HG03135 (cell line): ENCODE measurements around the gene SERGEF.

Experiments used
- ATAC-seq: cut with Tn5 transposase; IDR thresholded peaks from one replicate; pipeline ENCODE4 v1.9.1; 2021; ENCODE audit warnings: mild to moderate bottlenecking, moderate library complexity; ENCODE audit not compliant: unreplicated experiment

The SERGEF gene

DNA sequence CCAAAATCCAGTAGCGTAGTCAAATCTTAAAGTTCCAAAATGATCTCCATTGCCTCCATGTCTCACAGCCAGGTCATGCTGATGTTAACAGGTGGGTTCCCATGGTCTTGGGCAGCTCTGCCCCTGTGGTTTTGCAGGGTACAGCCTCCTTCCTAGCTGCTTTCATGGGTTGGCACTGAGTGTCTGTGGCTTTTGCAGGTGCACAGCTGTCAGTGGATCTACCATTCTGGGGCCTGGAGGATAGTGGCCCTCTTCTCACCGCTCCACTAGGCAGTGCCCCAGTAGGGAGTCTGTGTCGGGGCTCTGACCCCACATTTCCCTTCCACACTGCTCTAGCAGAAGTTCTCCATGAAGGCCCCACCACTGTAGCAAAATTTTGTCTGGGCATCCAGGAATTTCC, 145.5 kb downstream of the SERGEF start:
- ATAC-seq = no peak

DNA sequence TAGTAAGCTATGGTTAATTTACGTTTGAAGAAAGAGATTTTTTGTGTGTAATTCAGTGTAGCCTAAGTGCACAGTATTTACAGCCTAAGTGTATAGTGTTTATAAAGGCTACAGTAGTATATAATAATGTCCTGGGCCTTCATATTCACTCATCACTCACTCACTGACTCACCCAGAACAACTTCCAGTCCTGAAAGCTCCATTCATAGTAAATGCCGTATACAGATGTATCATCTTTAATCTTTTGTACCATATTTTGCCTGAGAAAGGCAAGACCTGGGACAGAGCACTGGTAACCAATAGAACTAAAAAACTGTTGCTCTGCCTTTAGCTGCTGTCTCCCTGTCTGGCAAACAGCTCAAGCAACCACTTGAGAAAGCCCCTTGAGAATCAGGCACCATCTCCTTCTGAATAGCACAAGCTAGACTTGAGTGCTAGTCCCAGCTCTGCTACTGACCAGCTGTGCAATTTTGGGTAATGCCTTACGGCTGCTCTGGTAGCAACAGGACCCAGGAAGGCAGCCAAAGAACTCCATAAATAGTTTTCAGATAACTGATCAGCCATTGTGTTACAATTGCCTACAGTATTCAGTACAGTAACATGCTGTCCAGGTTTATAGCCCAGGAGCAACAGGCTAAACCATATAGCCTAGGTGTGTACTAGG, 146.9 kb downstream of the SERGEF start:
- ATAC-seq = no peak

DNA sequence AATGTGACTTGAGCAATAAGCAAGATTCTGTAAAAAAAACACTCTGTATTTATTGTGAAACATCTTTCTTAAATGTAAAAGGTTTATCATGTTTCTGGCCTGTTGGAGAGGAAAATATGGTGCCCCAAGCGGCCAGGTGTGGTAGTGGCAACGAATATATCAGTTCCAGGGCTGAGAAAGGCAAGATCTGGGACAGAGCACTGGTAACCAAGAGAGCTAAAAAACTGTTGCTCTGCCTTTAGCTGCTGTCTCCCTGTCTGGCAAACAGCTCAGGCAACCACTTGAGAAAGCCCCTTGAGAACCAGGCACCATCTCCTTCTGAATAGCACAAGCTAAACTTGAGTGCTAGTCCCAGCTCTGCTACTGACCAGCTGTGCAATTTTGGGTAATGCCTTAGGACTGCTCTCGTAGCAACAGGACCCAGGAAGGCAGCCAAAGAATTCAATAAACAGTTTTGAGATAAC, 148.3 kb downstream of the SERGEF start:
- ATAC-seq = no peak

DNA sequence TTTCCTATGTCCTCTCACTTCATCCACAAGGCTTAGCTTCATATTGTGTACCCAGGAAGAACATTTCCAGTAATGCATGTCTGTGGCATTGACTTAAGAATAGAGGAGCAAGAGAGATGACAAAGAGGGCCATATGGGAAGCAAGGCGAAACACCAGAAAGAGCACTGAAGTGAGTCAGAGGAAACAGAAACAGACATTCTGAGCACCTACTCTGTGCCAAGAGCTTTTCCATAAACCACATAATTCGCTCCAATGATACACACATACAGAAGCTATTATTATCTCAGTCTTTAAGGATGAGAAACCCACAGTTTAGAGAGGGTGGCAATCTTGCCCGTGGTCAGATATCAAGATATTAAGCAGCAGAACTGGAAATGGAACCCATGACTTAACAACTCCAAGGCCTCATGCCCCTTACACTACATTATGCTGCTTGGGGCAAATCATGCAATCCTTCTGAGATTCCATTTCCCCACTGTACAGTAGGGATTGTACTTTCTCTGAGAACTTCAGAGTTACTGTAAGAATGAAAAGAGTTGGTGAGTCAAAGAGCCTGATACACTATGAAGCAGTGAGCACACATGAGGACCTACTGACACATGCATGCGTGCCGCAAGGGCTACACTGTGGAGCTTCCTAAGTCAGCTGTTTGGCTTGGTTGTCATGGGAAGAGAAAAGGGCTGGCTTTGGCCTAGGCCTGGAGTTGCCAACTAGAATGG, 151.7 kb downstream of the SERGEF start:
- no peak for ATAC-seq

DNA sequence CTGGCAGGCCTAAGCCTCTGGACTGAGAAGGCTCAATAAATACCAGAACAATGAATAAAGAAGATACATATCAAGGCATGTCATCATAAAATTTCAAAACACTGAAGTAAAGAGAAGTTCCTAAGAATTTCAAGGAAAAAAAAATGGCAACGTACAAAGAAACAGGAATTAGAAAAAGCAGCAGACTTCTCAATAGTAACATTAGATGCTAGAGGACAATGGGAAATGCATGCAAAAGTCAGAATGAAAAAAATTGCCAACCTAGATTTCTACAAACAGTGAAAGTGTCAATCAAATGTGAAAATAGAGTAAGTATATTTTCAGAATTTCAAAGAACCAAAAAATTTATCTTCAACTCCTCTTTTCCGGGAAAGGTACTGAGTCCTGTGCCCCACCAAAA, 153.3 kb downstream of the SERGEF start:
- no peak for ATAC-seq

DNA sequence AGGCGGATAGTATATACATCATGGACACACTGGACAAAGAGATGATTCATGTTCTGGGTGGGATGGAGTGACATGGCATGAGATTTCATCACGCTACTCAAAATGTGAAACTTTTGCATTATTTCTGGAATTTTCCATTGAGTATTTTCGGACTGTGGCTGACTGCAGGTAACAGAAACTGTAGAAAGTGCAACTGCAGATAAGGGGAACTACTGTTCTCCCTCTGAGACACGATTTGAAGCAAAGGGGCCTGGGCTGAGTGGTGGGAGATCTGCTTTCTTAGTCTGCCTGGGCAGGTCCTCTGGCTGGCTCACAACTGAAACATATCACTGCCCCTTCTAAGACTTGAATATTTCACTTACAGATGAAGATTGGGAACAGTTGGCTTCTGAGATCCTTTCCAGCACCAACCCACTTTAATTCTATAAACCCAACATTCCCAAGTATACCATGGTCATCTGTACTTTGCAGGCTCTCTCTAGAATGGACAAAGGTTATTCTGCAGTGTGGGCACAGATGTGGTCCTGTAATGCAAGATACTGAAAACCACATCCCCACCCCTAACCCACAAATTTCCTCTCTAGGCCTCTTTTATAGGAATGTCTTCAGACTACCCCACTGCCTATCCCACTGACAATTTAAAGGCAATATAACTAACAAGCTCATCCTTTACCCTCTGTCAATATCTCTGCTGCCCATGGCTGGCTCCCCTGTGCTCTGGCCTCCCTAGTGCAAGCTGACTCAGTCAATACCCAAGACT, 157.1 kb downstream of the SERGEF start:
- ATAC-seq = no peak

DNA sequence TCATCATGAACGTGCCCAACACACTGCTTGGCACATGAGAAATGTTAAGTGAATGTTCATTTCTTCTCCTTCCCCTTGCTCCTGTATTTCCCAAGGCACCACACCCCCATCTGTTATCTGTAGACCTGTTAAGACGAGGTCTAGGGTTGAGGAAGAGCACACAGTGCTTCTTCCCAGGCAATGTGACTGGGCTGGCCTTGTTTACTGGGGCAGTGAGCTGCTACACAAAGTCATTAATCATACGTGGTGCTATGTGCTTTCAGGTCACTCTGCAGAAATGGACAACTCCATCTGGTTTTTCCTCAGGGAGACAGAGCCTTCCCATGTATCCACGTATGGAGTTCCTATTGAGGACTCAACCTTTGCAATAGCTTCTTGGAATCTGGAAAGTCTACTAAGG, 159.6 kb downstream of the SERGEF start:
- no peak for ATAC-seq

DNA sequence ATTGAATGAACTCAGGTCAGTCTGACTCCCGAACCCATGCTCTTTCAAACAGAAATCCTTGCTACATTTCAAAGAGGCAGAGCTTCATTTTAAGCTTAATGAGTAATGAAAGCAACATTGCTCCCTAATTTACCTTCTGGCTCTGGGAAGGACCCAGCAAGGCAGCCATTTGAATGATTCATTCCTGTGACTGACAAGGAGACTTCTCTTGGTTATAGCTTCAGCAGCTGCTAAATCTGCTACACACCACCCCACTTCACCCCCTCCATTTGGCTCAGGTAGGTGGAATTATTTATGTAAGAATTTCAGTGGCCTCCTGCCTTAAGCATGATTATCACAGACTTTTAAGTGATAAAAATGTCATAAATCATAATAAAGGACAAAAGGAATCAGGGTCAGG, 160.6 kb downstream of the SERGEF start:
- ATAC-seq = no peak

DNA sequence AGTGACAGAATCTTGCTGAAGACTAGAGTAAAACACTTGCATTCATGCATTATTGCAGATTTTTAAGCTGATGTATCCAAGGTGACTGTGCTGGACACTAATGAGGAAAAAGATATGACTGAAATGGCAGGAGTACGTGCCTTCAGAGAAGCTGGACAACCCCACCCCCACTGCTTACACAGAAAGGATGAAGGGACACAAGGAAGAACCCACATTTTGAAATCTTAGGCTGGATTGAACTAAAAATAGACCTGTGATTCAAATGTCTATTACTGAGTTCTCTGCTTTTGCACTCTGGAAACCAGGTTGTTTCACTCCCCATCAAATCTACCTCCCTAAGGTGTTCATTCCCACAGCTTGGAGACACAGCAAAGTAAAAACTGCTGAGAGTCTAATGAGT, 161.2 kb downstream of the SERGEF start:
- ATAC-seq = no peak

DNA sequence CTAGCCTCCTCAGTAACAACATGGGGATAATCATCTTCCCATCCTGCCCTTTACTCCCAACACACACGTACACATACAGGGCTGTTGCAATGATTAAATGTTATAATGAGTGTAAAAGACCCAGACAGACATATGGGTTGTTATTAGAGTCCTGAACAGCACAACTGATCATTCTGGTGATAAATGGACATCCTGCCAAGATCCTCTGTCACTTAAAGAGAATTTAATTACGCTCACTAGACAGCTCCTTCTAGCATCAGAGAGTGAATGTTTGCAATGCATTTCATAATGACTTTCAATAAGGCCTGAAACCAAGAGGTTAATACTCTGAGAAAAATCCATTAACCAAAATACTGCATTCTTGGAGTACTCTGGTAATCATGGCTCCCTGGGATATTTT, 162.5 kb downstream of the SERGEF start:
- ATAC-seq = no peak

DNA sequence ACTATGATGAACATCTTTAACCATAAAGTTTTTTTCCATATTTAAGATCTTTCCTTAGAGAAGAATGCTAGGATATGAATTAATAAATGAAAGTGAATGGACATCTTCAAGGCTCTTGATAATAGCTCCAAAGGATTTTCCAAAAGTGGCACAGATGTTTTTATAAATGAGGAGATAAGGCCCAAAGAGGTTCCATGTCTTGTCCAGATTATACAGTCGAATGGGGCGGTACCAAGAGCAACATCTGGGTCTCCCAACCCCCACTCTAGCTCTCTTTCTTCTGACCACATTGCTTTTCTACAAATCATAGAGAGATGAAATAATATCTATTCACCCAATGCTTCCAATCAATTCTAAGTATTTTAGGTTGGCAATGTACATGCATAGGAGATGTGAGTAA, 164.1 kb downstream of the SERGEF start:
- ATAC-seq = no peak

DNA sequence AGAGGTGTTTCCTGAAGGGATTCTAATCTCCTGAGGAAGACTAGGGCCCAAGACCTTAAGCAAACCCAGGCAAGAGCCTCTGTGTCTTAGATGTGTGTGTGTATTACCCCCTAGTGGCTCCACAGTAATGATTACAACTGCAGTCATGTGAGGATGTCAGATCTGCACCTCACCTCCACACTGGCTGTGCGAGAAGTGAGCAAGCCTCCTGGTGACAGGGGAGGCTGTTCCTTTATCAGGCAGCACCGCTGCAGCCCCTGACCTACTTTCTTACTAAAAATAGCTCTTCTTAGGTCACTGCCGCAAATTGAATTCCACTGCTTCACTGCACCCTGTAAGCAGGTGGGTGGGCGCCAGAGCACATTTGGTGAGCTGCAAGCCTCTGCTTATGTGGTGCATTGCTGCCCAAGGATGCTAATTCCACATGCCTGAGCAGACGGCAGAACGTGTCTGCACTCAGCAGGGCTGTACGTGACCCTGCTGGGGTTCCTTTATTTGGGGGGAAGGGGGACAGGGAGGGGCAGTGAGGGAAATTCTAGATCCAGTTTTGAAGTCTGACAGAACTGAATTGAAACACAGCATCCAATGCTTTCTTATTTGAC, 165.9 kb downstream of the SERGEF start:
- no peak for ATAC-seq

DNA sequence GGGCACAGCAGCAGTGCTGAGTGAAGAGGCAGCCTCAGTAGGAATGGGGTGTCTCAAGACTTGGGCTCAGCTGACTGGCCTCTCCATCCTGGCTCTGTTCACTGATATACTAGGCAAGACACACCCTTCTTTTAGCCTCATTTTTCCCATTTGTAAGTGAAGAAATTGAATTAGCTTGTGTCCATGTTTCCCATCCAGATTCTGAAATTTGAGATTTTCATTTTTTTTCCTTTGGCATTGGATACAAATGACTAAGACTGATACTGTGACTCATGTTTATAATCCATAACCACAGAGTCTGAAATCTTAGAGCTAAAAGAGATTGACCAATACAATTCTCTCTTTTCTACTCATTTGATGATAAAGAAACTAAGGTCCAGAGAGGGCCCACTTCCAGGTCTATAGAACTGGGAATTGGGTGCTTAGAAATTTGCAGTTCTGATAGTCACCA, 167.4 kb downstream of the SERGEF start:
- ATAC-seq = no peak

DNA sequence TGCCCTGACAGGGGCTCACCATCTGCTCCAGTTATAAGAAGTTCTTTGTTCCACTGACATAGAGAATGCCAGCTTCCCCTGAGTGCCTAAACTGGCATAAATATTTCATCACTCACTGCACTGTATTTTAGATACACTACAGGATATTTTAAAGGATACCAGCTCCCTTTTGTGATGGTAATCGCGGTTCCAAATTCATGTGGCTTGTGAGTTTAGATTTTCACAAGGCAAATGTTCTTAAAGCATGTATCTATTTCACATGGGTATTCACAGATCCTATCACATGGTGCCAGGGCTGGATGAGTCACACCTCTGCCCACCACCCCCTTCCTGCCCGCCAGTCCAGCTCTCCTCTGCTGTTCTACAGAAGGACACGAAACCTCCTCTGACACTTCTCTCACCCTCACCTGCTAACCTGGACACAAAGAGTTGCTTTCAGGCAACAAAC, 172.7 kb downstream of the SERGEF start:
- ATAC-seq = no peak

DNA sequence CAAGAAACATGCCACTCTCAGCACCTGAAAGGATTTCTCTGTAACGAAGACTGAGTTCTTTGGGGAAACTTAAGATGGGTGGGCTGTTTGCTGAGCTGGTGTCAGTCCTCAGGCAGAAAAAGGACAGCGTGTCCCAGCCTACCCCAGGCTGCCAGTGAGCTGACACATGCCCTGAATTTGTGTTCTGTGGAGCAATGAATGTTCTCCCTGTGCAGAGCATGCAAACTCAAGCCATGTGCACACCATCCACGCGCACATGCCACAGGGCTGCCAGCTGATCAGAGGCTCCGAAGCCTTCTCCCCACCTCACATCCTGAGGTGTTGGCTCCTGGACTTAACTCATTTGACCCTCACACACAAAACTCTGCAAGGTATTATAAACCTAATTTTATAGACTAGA, 173.4 kb downstream of the SERGEF start:
- no peak for ATAC-seq

DNA sequence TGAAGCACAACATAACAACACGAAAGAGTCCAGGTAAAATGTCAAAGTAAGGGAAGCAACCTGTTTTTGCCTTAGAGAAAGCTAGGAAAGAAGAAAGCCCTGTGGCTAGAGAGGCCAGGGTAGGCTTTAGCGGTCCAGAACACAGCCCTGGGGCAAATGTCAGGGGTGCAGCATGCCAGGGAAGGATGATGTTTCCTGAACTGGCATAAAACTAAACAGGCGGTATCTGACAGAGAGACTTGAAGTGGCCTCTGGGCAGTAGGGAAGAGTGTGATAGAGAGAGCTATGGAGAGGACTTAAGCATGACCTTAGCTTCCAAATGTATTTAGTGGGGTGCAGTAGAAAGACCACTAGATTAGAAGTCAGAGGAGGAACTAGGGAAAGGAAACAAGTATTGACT, 174.7 kb downstream of the SERGEF start:
- ATAC-seq = no peak

DNA sequence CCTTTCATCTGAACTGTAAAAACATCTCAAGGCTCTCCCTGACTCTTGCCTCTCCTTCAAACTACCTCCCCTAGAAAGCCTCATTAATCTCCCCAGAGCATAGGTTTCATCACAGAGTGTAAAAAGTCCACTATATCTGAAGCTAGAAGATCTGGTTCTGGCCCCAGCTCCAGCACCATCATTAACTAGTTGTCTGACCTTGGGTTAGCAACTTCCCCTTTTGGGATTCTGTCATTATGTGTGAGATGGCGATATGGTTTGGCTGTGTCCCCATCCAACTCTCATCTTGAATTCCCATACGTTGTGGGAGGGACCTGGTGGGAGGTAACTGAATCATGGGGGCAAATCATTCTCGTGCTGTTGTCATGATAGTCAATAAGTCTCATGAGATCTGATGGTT, 181.0 kb downstream of the SERGEF start:
- no peak for ATAC-seq

DNA sequence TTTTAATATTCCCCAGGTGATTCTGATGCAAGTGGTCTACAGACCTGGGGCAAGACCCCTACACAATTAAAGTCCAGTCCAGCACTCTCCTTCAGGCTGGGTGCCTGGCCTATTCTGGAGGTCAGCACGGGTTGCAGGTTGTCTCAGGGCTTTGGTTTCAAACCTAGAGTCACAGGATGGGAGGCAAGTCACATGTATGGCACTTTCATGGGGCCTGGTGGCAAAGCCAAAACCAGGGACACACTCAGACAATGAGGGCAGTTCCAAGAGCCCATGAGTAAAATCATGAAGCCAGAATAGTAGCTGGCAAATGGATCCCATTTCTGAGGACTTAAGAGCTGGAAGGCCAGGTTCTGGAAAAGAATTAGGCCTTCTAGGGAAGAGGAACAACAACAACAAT, 181.6 kb downstream of the SERGEF start:
- no peak for ATAC-seq

DNA sequence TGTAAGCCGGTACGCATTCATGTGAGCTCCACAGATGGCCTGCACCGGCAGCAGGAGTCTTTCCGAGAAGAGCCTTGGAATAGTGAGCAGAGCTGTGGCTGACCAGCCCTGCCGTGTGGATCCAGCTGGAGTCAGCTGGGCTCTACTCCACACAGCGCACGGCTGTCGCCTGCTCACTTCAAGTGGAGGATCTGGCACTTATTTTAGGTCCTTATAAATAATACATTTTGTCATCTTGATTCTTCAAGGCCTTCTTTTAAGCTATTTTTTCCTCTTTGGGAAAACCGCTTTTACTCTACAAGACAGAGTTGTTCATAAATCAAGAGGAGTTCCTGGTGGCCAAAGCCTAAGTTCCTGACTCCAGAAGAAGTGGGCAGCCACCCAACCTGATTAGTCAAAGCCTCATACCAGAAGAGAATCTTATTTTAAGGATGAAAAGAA, 184.5 kb downstream of the SERGEF start:
- no peak for ATAC-seq

DNA sequence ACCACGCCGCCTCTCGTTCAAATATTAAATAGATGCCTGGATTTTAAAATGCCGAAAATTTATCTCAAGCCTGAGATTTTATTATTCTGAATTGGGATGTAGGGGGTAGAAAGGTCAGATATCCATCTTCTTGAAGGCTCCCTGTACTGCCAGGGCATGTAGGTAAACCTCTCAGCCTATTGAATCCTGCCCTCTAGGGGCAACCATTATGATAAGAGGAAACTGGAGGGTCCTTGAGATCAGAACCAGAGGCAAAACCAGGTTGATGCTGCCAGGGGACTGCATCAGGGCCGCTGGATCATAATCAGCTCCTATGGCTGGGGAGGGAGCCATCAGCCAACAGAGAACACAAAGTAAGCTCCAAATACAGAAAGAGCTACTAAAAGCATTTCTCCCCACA, 185.8 kb downstream of the SERGEF start:
- ATAC-seq = no peak

DNA sequence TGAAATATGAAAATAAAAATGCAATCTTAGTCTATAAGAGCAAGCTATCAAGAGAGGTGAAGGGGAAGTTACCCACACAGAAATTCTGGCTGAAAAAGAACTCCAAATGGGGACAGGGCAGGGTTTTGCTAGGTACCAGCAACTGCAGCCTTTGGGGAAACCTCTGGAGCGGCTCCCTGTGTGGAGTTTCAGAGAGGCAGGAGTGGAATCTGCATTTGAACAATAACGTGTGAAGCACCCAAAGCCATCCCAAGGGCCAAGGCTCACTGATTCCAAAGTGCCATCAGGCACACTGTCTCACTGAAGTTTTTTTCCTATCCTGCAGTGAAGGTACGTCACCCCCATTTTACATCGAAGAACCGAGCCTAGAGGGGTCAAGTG, 190.5 kb downstream of the SERGEF start:
- ATAC-seq = no peak
